Dendritic cell treated with granulocyte-macrophage colony-stimulating factor and Interleukin-4, amounts not matched to agents 40 ng/mL and 50 ng/mL, for 4 days (primary cell): Measurements from ENCODE around the gene ADAMTSL3.

Source experiments
- H3K27ac Mint-ChIP-seq: one replicate; pipeline ENCODE4 v1.8.0; 2022; ENCODE audit warnings: mild to moderate bottlenecking, mixed read lengths
- H3K27me3 Mint-ChIP-seq: one replicate; pipeline ENCODE4 v1.8.0; 2022; ENCODE audit warnings: mild to moderate bottlenecking, mixed read lengths
- H3K36me3 Mint-ChIP-seq: one replicate; pipeline ENCODE4 v1.8.0; 2022; ENCODE audit warnings: low read depth, mixed read lengths
- H3K4me1 Mint-ChIP-seq: one replicate; pipeline ENCODE4 v1.8.0; 2022; ENCODE audit warnings: low read depth, mixed read lengths
- H3K4me3 Mint-ChIP-seq: one replicate; pipeline ENCODE4 v1.8.0; 2022; ENCODE audit warnings: mild to moderate bottlenecking, moderate library complexity, mixed read lengths
- H3K9me3 Mint-ChIP-seq: one replicate; pipeline ENCODE4 v1.8.0; 2022; ENCODE audit warnings: mixed read lengths
- intact Hi-C: fragments of 100-400 bp; cut with micrococcal nuclease; formaldehyde crosslinking; loops from one replicate; pipeline ENCODE4 v1.15.0; 2022

ADAMTSL3 gene

DNA sequence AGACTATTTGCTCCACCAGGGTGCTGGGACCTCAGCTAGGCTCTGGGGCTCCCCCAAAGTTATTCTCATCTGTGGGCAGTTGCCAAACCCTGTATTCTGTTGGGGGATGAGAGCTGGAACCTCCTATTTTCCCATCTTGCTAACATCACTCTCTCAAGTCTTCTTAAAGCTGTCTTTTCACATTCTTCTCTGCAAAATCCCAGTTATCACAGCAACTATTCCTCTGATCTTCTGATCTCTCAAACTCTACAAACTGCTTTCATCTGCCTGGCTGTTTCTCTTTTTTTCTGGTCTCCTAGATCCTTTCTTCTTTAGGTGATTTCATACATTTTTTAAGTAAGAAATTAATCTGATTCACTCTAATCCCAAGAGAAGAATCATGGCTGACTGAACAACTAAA is 10.7 kb upstream of the ADAMTSL3 start:
- H3K27ac Mint-ChIP-seq = no peak overlapping the region
- intact Hi-C loops = no loop called here
- no peaks in the 10 kb centered on the region for H3K27me3 Mint-ChIP-seq
- H3K36me3 Mint-ChIP-seq = no peaks in the 10 kb centered on the region
- no peak overlapping the region for H3K4me3 Mint-ChIP-seq
- H3K4me1 Mint-ChIP-seq = no peaks in the 10 kb centered on the region
- peaks cover 28% of the 10 kb centered on the region for H3K9me3 Mint-ChIP-seq

DNA sequence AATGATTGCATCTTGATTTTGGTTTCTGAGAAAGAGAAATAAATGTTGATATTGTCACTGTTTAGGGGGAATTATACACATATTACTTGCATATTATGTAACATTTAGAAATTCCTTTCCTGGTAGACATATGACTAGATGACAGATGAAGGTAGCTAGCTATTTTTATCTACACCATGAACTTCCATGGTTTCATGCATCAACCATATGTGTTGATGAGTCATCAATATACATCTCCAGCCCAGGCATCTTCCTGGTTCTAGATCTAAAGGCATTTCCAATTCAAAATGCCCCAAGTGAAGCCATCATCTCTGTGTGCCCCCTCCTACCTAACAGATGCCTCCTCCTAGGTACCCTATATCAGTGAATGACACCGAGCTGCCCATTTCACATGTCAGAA is 9.5 kb upstream of the ADAMTSL3 start:
- H3K27me3 Mint-ChIP-seq = no peaks in the 10 kb centered on the region
- intact Hi-C loops = no loop called here
- H3K4me1 Mint-ChIP-seq = no peaks in the 10 kb centered on the region
- H3K4me3 Mint-ChIP-seq = no peak overlapping the region
- H3K9me3 Mint-ChIP-seq = peaks cover 22% of the 10 kb centered on the region
- H3K36me3 Mint-ChIP-seq = no peaks in the 10 kb centered on the region
- H3K27ac Mint-ChIP-seq = no peak overlapping the region

DNA sequence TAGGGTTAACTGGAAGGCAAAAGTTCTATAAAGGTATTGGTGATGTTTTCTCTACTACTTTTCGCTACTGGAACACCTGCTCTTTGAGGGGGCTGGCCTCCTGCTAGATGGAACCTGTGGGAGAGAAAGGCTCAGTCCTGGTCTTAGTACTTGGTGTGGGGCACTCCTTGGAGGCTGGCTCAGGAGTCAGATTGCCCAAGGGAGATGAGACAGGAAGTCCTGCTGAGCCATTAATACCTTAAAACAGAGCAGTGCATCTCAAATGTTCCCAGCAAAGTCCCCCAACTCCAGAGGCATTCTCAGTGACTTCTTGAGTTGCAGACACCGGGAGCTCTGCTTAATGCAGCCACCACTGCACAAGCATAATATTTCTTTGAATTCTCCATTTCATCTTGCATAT is 3.1 kb upstream of the ADAMTSL3 start:
- Mint-ChIP-seq H3K4me1 (no peaks in the 10 kb centered on the region), H3K36me3 (no peaks in the 10 kb centered on the region), H3K4me3 (no peak overlapping the region), H3K27me3 (peaks cover 35% of the 10 kb centered on the region), H3K27ac (no peak overlapping the region), H3K9me3 (no peaks in the 10 kb centered on the region)
- intact Hi-C loops = no loop called here

DNA sequence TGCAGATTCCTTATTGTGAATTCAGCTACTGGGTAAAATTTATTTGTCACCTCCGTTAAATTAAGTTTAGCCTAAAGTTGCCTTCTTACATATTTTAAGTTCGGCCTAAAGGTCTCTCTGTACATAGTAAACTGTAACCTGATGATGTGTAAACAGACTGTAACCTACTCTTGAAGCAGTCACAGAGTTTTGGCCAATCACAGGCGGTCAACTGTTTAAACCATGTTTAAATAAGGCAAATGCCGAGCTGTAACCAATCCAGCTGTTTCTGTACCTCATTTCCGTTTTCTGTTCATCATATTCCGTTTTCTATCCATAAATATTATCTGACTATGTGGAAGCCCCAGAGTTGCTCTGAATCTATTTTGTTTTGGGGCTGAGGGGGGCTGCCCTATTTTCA is 2.4 kb upstream of the ADAMTSL3 start:
- peaks cover 39% of the 10 kb centered on the region for H3K27me3 Mint-ChIP-seq
- intact Hi-C loops = no loop called here
- H3K9me3 Mint-ChIP-seq = no peaks in the 10 kb centered on the region

DNA sequence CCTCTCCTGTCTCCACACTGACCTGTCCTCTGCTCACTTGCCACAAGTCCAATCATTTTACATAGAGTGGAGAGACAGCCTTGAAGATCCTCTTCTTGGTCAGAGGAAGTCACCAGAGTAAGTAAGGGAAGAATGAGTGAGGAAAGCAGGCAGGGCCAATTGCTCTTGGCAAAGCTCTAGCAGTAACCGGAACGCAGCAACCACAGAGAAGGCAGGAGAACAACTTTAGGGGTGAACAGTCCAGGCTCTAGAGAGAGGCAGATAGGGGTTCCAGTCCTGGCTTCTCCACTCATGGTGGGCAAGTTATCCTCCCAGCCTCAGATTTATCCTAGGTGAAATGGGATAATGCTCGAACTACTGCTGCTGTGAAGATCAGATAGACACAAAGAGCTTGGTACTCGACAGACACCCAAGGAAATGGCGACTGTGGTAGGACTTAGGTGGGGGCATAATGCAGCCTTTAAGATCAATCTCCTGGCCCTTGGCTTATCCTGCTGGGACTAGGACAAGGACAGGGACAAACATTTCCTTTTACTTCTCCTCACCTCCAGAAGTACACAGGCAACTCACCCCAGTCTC is 1.2 kb upstream of the ADAMTSL3 start:
- H3K36me3 Mint-ChIP-seq = no peaks in the 10 kb centered on the region
- no peaks in the 10 kb centered on the region for H3K9me3 Mint-ChIP-seq
- intact Hi-C loops = no loop called here
- no peak overlapping the region for H3K4me3 Mint-ChIP-seq
- peaks cover 41% of the 10 kb centered on the region for H3K27me3 Mint-ChIP-seq
- H3K27ac Mint-ChIP-seq = no peak overlapping the region
- H3K4me1 Mint-ChIP-seq = no peaks in the 10 kb centered on the region

More for the DNA sequence above, 2.4 kb upstream of the ADAMTSL3 start:
- no peak overlapping the region for H3K27ac Mint-ChIP-seq
- H3K36me3 Mint-ChIP-seq = no peaks in the 10 kb centered on the region
- no peak overlapping the region for H3K4me3 Mint-ChIP-seq
- no peaks in the 10 kb centered on the region for H3K4me1 Mint-ChIP-seq

DNA sequence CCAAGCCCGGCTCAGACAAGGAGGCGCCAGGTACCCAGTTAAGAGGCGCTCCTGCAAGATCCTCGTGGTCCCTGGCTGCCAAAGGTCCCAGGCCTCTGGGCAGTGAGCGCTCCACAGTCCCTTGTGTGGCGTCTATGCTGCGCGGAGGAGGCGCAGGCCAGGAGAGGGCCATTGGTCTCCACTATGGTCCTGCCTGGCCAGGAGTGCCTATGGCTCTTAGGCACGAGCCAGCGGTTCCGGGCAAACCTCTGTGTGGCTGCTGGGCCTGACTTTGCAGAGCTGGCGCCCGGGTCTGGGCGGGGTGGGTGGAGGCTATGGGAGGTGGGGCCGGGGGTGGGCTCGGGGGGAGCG is 660 bp upstream of the ADAMTSL3 start:
- no peaks in the 10 kb centered on the region for H3K9me3 Mint-ChIP-seq
- H3K27me3 Mint-ChIP-seq = peaks cover 41% of the 10 kb centered on the region
- no peaks in the 10 kb centered on the region for H3K4me1 Mint-ChIP-seq
- no peak overlapping the region for H3K27ac Mint-ChIP-seq
- intact Hi-C loops = no loop called here
- no peak overlapping the region for H3K4me3 Mint-ChIP-seq
- H3K36me3 Mint-ChIP-seq = no peaks in the 10 kb centered on the region

DNA sequence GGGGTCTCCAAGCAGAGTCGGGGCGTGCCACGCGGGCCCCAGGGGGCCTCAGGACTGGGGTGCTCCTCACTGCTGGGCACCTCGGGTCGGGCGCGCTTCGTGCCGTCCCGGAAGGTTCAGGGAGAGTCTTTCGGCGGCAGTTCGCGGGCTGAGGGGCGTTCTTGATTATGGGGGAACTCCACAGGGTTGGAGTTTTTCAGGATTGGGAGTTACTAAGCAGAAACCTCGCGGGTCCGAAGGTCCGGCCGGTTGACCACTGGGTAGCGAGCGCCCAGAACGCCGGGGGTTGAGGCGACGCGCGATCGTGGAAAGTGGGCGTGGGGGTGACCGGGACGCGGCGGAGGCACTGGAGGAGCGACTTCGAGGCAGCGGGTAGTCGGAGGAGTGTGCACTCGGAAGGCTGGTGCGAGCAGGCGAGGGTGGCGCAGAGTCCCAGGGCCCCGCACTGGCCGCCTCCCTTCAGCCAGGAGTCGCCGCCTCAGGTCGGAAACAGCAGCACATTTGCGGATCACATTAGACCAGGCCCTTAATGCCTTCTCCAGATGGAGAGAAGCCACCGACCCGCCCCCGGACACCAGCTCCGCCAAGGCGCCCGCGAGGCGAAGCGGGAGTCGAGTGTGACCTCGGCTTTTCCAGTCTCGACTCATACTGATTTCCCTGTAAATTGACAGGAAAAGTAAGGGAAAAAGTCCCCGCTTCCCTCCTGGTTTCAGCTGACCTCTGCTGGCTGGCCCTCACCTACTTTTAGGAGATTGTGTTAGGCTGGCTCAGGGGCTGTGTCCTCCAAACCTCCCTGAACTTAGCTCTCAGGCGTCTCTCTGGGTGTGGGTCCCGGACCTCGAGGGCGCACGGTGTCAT is 685 bp downstream of the ADAMTSL3 start:
- H3K4me3 Mint-ChIP-seq = no peak overlapping the region
- H3K27me3 Mint-ChIP-seq = peaks cover 41% of the 10 kb centered on the region
- no peaks in the 10 kb centered on the region for H3K36me3 Mint-ChIP-seq
- no peaks in the 10 kb centered on the region for H3K4me1 Mint-ChIP-seq
- H3K27ac Mint-ChIP-seq = no peak overlapping the region
- intact Hi-C loops = no loop called here
- no peaks in the 10 kb centered on the region for H3K9me3 Mint-ChIP-seq

DNA sequence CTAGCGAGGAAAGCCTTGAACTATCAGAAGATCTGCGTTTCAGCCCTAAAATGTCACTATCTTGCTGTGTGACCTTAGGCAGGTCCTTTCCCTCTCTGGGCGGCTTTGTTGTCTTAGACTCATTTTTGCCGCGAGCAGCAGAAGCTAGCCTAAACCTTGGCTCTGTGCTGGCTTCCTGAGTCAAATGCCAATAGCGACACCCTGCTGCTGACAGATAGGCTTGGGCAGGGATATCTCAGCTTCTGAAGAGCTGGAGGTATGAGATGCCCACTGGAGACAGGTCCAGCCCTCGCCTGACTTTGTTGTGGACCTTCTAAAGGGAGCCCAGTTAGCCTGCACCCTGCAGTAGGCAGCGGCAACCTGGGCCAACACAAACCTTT is 1.3 kb downstream of the ADAMTSL3 start:
- H3K4me1 Mint-ChIP-seq = no peaks in the 10 kb centered on the region
- H3K36me3 Mint-ChIP-seq = no peaks in the 10 kb centered on the region
- intact Hi-C loops = no loop called here
- H3K4me3 Mint-ChIP-seq = no peak overlapping the region
- peaks cover 41% of the 10 kb centered on the region for H3K27me3 Mint-ChIP-seq
- no peak overlapping the region for H3K27ac Mint-ChIP-seq
- H3K9me3 Mint-ChIP-seq = no peaks in the 10 kb centered on the region

DNA sequence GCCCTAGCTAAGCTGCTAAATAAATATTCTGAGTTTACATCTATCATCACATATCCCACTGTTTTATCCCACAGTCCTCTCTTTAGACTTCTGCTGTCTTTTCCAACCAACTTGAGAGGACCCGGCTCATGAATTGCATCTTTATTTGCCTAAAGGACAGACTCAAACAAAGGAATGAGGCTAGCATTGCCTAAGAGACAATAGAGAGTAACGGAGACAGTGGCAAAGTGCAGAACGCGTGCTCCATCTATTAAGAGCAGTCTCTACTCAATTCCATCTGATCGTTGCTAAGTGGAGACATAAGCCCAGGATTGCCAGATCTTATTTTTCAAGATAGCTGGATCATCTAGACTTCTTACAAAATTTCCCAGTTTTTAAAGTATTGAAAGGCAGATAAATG is 2.3 kb downstream of the ADAMTSL3 start:
- Mint-ChIP-seq H3K4me1 (no peaks in the 10 kb centered on the region), H3K9me3 (no peaks in the 10 kb centered on the region), H3K27ac (no peak overlapping the region), H3K36me3 (no peaks in the 10 kb centered on the region), H3K27me3 (peaks cover 41% of the 10 kb centered on the region), H3K4me3 (no peak overlapping the region)
- intact Hi-C loops = no loop called here

DNA sequence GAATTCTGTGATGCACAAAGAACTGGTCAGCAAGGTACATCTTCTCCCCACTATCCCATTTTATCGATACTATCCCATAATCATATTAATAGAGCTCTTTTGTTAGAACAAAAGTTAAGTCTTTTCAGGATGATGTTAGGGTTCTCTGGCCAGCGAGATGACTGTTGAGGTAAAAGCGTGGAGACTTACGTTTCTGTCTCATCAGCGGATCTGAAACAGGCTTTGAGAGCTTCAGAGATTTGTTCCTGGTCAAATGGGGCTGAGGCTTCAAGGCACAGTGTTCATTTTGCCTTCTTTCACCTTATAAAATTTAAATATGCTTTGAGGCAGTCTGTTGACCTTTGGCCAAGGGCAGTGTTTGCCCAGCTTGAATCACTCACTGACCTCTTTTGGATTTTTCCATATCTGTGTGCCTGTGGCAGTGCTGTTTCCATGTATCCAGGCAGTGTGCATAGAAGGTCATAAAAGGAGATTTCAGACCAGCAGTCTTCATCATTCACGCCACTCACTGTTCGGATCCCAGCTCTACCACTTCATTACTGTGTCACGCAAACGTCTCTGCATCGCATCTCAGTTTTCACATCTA is 3.1 kb downstream of the ADAMTSL3 start:
- Mint-ChIP-seq H3K9me3 (no peaks in the 10 kb centered on the region), H3K27me3 (peaks cover 37% of the 10 kb centered on the region), H3K27ac (no peak overlapping the region), H3K36me3 (no peaks in the 10 kb centered on the region), H3K4me3 (no peak overlapping the region), H3K4me1 (no peaks in the 10 kb centered on the region)
- intact Hi-C loops = no loop called here

DNA sequence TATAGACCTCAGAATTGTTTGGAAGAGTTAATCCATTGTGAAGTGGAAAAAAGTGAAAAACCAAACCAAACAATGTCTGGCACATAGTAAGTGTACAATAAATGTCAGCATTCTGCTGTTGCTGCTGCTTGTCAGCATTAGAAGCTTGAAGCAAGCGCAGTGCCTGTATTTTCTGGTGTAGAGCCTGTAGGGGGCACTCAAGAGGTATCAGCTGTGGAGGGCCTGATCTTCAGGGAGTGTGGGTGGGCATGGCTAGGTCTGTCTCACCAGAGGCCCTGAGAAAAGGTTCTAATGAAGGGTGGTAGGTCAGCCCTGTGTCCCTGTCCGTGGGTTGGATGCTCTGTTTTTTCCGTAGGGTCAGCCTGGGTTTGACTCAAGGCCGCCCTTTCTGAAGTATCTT is 3.6 kb downstream of the ADAMTSL3 start:
- Mint-ChIP-seq H3K27me3 (peaks cover 33% of the 10 kb centered on the region), H3K27ac (no peak overlapping the region), H3K36me3 (no peaks in the 10 kb centered on the region), H3K9me3 (no peaks in the 10 kb centered on the region), H3K4me3 (no peak overlapping the region), H3K4me1 (no peaks in the 10 kb centered on the region)
- intact Hi-C loops = no loop called here

DNA sequence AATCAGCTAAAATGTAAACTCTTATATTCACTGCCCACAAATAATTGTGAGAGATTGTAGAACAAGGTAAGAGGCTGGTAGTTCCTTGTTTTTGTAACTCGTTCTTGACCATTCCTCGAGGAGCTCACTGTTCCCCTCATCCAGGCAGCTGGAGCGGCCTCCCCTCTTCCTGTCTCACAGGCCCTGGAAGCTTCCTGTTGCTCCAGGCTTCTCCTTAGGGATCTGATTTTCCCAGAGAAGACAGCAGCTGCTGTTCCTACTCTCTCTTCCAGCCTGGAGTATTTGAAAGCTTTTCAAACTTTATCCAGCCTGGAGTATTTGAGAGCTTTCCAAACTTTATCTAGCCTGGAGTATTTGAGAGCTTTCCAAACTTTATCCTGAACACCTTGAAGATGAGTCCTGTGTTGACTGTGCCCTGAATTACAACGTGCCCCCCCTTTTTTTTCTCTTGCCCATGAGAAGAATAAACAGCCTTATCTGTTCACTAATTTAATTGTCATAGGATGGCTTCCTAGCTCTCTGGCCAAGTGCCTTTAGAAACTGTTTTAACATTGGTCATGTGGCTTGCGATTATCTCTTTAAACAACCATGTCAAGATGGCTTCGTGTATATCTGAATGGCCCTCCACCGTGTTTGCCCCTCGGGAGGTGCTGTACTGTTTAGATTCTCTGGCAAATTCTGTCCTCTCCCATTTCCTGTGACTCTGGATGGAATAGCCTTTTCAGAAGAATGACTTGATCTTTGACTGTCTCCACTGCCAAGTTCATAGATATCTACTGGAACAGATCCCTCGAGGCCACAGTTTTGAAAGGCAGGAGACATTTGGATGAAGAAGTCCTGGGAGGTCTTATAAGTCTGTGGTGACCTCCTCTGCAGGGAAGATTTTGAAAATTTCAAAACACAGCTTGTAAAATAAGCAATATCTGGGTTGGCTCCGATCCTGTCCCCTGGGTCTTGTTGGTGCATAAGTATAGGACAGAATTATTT is 4.8 kb downstream of the ADAMTSL3 start:
- no peak overlapping the region for H3K27ac Mint-ChIP-seq
- no peaks in the 10 kb centered on the region for H3K9me3 Mint-ChIP-seq
- no peaks in the 10 kb centered on the region for H3K36me3 Mint-ChIP-seq
- no peak overlapping the region for H3K4me3 Mint-ChIP-seq
- H3K4me1 Mint-ChIP-seq = no peaks in the 10 kb centered on the region
- intact Hi-C loops = no loop called here
- peaks cover 24% of the 10 kb centered on the region for H3K27me3 Mint-ChIP-seq

DNA sequence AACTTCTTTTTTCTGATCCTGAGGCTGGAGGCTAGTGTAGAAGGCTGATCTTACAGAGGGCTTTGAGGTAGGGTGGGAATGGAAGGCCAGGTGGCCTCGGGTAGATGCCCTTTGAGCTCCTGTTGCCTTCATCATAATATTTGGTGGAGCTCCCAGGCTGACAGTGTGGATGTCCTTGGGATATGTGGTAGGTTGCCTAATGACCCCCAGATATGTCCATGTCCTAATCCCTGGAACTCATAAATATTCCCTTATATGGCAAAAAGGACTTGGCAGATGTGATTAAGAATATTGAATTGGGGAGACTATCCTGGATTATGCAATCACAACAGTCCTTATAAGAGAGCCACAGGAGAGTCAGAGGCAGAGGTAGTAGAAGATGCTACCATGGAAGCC is 5.5 kb downstream of the ADAMTSL3 start:
- Mint-ChIP-seq H3K9me3 (no peaks in the 10 kb centered on the region), H3K4me3 (no peak overlapping the region), H3K27ac (no peak overlapping the region), H3K4me1 (no peaks in the 10 kb centered on the region), H3K27me3 (peaks cover 20% of the 10 kb centered on the region), H3K36me3 (no peaks in the 10 kb centered on the region)
- intact Hi-C loops = no loop called here

DNA sequence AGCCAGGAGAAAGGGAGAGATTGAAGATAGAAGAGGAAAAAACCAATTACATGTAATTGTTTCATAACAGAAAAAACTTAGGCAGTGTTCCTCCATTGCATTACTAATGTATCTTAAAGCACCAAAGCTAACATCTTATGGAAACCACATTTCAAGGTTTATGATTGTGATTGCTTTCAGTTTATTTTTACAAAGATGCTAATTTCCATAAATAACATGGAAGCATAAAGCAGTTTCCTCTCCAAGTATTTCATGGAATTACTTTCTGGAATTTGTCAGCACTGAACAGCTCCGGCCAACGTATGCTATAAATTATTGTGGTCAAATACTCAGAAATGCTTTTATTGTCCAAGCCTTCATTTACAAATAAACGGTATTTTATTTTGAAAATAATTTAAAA is 11.6 kb downstream of the ADAMTSL3 start:
- Mint-ChIP-seq H3K4me3 (no peak overlapping the region), H3K27ac (no peak overlapping the region), H3K36me3 (no peaks in the 10 kb centered on the region), H3K4me1 (no peaks in the 10 kb centered on the region), H3K27me3 (no peaks in the 10 kb centered on the region), H3K9me3 (no peaks in the 10 kb centered on the region)
- intact Hi-C loops = no loop called here
